HEK293 (cell line): ENCODE data around the gene ARMS2.

Experiments used
- EGR2 ChIP-seq: fragments of 450-650 bp; formaldehyde crosslinking; IDR thresholded peaks from 2 replicates; pipeline ENCODE4 v1.5.1; 2016; ENCODE audit warnings: low read depth, missing biosample characterization, missing genetic modification characterization
- GLIS1 ChIP-seq: fragments of 450-650 bp; formaldehyde crosslinking; IDR thresholded peaks from 2 replicates; pipeline ENCODE4 v1.5.1; 2016; ENCODE audit warnings: missing biosample characterization, missing genetic modification characterization
- GLIS2 ChIP-seq: fragments of 450-650 bp; formaldehyde crosslinking; IDR thresholded peaks from 2 replicates; pipeline ENCODE4 v1.5.1; 2016; ENCODE audit warnings: missing biosample characterization, missing genetic modification characterization
- IKZF3 ChIP-seq: fragments of 450-650 bp; IDR thresholded peaks from 2 replicates; pipeline ENCODE4 v1.5.0; 2018; ENCODE audit warnings: missing biosample characterization, mild to moderate bottlenecking, missing genetic modification characterization, moderate library complexity
- KLF1 ChIP-seq: fragments of 450-650 bp; formaldehyde crosslinking; IDR thresholded peaks from 2 replicates; pipeline ENCODE4 v1.5.1; 2016; ENCODE audit warnings: missing biosample characterization, missing genetic modification characterization
- KLF10 ChIP-seq: fragments of 450-650 bp; IDR thresholded peaks from 2 replicates; pipeline ENCODE4 v1.5.1; 2018; ENCODE audit warnings: missing biosample characterization, mild to moderate bottlenecking, missing genetic modification characterization
- PRDM1 ChIP-seq: fragments of 450-650 bp; formaldehyde crosslinking; IDR thresholded peaks from 2 replicates; pipeline ENCODE4; 2016; ENCODE audit warnings: missing biosample characterization, missing genetic modification characterization
- SCRT2 ChIP-seq: fragments of 450-650 bp; formaldehyde crosslinking; IDR thresholded peaks from 2 replicates; pipeline ENCODE4 v1.5.1; 2016; ENCODE audit warnings: missing biosample characterization, missing genetic modification characterization
- SP2 ChIP-seq: fragments of 450-650 bp; formaldehyde crosslinking; IDR thresholded peaks from 2 replicates; pipeline ENCODE4 v1.5.1; 2016; ENCODE audit warnings: missing biosample characterization, missing genetic modification characterization
- SP3 ChIP-seq: fragments of 450-650 bp; formaldehyde crosslinking; IDR thresholded peaks from 2 replicates; pipeline ENCODE4 v1.5.1; 2016; ENCODE audit warnings: missing biosample characterization, missing genetic modification characterization
- ZBTB17 ChIP-seq: fragments of 450-650 bp; formaldehyde crosslinking; IDR thresholded peaks from 2 replicates; pipeline ENCODE4 v1.5.1; 2016; ENCODE audit warnings: missing biosample characterization, missing genetic modification characterization
- ZBTB20 ChIP-seq: fragments of 450-650 bp; formaldehyde crosslinking; IDR thresholded peaks from 2 replicates; pipeline ENCODE4 v1.5.1; 2016; ENCODE audit warnings: missing biosample characterization, missing genetic modification characterization
- ZBTB21 ChIP-seq: fragments of 450-650 bp; formaldehyde crosslinking; IDR thresholded peaks from 2 replicates; pipeline ENCODE4 v1.5.1; 2017; ENCODE audit warnings: missing biosample characterization, missing genetic modification characterization
- ZEB2 ChIP-seq: fragments of 450-650 bp; formaldehyde crosslinking; IDR thresholded peaks from 2 replicates; pipeline ENCODE4 v1.5.1; 2016; ENCODE audit warnings: missing biosample characterization, missing genetic modification characterization
- ZFP69B ChIP-seq: fragments of 450-650 bp; formaldehyde crosslinking; IDR thresholded peaks from 2 replicates; pipeline ENCODE4 v1.5.1; 2016; ENCODE audit warnings: missing biosample characterization, missing genetic modification characterization
- ZIC2 ChIP-seq: fragments of 450-650 bp; formaldehyde crosslinking; IDR thresholded peaks from 2 replicates; pipeline ENCODE4 v1.5.1; 2016; ENCODE audit warnings: missing biosample characterization, missing genetic modification characterization
- ZNF184 ChIP-seq: fragments of 450-650 bp; IDR thresholded peaks from 2 replicates; pipeline ENCODE4 v1.5.1; 2018; ENCODE audit warnings: missing biosample characterization, mild to moderate bottlenecking, missing genetic modification characterization
- ZNF24 ChIP-seq: fragments of 450-650 bp; formaldehyde crosslinking; IDR thresholded peaks from 2 replicates; pipeline ENCODE4 v1.5.1; 2016; ENCODE audit warnings: missing biosample characterization, missing genetic modification characterization
- ZNF394 ChIP-seq: fragments of 450-650 bp; formaldehyde crosslinking; IDR thresholded peaks from 2 replicates; pipeline ENCODE4 v1.5.1; 2016; ENCODE audit warnings: missing biosample characterization, missing genetic modification characterization, mild to moderate bottlenecking, moderate library complexity, borderline replicate concordance
- ZNF48 ChIP-seq: fragments of 450-650 bp; formaldehyde crosslinking; IDR thresholded peaks from 2 replicates; pipeline ENCODE4 v1.5.1; 2016; ENCODE audit warnings: missing biosample characterization, missing genetic modification characterization
- ZNF561 ChIP-seq: fragments of 450-650 bp; IDR thresholded peaks from 2 replicates; pipeline ENCODE4 v1.5.1; 2018; ENCODE audit warnings: missing biosample characterization, missing genetic modification characterization, borderline replicate concordance
- ZNF664 ChIP-seq: fragments of 450-650 bp; formaldehyde crosslinking; IDR thresholded peaks from 2 replicates; pipeline ENCODE4 v1.5.1; 2016; ENCODE audit warnings: missing biosample characterization, missing genetic modification characterization
- TF ChIP-seq, protein P1 (sequence below): fragments of 450-650 bp; formaldehyde crosslinking; IDR thresholded peaks from 2 replicates; pipeline ENCODE4 v1.5.1; 2017; ENCODE audit warnings: missing biosample characterization, missing genetic modification characterization
- TF ChIP-seq, protein P2 (sequence below): fragments of 450-650 bp; formaldehyde crosslinking; IDR thresholded peaks from 2 replicates; pipeline ENCODE4; 2016; ENCODE audit warnings: missing biosample characterization, missing genetic modification characterization
- TF ChIP-seq, protein P3 (sequence below): fragments of 450-650 bp; formaldehyde crosslinking; IDR thresholded peaks from 2 replicates; pipeline ENCODE4 v1.5.1; 2016; ENCODE audit warnings: missing biosample characterization, missing genetic modification characterization
- TF ChIP-seq, protein P4 (sequence below): fragments of 450-650 bp; formaldehyde crosslinking; IDR thresholded peaks from 2 replicates; pipeline ENCODE4 v1.5.1; 2016; ENCODE audit warnings: missing biosample characterization, missing genetic modification characterization
- TF ChIP-seq, protein P5 (sequence below): fragments of 450-650 bp; formaldehyde crosslinking; conservative IDR thresholded peaks from 2 replicates; pipeline ENCODE4 v1.5.1; 2016; ENCODE audit warnings: low read depth, missing biosample characterization, missing genetic modification characterization

Gene ARMS2

DNA sequence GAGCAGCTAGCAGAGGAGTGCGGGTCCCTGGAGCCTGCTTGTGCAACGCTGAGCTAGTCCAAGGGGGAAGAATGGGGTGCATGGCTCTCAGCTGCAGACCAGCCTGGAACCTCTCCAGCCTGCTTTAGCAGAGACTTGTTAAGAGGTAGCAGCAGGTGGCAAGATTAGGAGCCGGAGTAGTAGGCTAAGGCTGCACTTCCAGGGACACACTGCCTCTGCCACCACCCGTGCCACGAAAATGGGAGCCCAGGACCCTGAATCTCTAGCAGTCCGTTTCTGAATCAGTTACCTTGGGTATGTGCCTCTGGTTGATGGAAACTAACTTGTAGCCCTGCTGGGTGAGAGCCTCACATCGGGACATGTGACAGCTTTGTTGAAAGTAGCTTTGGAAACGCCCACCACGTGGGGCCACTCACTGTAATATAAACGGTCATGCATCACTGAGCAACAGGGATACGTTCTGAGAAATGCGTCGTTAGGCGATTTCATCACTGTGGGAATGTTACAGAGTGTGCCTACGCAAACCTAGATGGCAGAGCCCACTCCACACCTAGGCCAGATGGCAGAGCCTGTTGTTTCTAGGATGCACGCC is 32.8 kb downstream of the ARMS2 start (continued):
- TF ChIP-seq, protein P1, sequence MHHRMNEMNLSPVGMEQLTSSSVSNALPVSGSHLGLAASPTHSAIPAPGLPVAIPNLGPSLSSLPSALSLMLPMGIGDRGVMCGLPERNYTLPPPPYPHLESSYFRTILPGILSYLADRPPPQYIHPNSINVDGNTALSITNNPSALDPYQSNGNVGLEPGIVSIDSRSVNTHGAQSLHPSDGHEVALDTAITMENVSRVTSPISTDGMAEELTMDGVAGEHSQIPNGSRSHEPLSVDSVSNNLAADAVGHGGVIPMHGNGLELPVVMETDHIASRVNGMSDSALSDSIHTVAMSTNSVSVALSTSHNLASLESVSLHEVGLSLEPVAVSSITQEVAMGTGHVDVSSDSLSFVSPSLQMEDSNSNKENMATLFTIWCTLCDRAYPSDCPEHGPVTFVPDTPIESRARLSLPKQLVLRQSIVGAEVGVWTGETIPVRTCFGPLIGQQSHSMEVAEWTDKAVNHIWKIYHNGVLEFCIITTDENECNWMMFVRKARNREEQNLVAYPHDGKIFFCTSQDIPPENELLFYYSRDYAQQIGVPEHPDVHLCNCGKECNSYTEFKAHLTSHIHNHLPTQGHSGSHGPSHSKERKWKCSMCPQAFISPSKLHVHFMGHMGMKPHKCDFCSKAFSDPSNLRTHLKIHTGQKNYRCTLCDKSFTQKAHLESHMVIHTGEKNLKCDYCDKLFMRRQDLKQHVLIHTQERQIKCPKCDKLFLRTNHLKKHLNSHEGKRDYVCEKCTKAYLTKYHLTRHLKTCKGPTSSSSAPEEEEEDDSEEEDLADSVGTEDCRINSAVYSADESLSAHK = no peak
- TF ChIP-seq, protein P2, sequence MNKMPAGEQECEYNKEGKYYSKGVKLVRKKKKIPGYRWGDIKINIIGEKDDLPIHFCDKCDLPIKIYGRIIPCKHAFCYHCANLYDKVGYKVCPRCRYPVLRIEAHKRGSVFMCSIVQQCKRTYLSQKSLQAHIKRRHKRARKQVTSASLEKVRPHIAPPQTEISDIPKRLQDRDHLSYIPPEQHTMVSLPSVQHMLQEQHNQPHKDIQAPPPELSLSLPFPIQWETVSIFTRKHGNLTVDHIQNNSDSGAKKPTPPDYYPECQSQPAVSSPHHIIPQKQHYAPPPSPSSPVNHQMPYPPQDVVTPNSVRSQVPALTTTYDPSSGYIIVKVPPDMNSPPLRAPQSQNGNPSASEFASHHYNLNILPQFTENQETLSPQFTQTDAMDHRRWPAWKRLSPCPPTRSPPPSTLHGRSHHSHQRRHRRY (tag by site-specific recombination) = no peak
- no peak for TF ChIP-seq ZNF664 (tag by site-specific recombination)
- peak; percentile 92 for TF ChIP-seq KLF1 (tag by site-specific recombination)
- TF ChIP-seq ZNF394 (tag by site-specific recombination) = peak; percentile 80; the same call in 1 of the 2 replicates
- TF ChIP-seq, protein P3, sequence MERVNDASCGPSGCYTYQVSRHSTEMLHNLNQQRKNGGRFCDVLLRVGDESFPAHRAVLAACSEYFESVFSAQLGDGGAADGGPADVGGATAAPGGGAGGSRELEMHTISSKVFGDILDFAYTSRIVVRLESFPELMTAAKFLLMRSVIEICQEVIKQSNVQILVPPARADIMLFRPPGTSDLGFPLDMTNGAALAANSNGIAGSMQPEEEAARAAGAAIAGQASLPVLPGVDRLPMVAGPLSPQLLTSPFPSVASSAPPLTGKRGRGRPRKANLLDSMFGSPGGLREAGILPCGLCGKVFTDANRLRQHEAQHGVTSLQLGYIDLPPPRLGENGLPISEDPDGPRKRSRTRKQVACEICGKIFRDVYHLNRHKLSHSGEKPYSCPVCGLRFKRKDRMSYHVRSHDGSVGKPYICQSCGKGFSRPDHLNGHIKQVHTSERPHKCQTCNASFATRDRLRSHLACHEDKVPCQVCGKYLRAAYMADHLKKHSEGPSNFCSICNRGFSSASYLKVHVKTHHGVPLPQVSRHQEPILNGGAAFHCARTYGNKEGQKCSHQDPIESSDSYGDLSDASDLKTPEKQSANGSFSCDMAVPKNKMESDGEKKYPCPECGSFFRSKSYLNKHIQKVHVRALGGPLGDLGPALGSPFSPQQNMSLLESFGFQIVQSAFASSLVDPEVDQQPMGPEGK (tag by site-specific recombination) = peak; percentile 56
- TF ChIP-seq EGR2 (tag by site-specific recombination) = peak; percentile 93
- TF ChIP-seq, protein P4, sequence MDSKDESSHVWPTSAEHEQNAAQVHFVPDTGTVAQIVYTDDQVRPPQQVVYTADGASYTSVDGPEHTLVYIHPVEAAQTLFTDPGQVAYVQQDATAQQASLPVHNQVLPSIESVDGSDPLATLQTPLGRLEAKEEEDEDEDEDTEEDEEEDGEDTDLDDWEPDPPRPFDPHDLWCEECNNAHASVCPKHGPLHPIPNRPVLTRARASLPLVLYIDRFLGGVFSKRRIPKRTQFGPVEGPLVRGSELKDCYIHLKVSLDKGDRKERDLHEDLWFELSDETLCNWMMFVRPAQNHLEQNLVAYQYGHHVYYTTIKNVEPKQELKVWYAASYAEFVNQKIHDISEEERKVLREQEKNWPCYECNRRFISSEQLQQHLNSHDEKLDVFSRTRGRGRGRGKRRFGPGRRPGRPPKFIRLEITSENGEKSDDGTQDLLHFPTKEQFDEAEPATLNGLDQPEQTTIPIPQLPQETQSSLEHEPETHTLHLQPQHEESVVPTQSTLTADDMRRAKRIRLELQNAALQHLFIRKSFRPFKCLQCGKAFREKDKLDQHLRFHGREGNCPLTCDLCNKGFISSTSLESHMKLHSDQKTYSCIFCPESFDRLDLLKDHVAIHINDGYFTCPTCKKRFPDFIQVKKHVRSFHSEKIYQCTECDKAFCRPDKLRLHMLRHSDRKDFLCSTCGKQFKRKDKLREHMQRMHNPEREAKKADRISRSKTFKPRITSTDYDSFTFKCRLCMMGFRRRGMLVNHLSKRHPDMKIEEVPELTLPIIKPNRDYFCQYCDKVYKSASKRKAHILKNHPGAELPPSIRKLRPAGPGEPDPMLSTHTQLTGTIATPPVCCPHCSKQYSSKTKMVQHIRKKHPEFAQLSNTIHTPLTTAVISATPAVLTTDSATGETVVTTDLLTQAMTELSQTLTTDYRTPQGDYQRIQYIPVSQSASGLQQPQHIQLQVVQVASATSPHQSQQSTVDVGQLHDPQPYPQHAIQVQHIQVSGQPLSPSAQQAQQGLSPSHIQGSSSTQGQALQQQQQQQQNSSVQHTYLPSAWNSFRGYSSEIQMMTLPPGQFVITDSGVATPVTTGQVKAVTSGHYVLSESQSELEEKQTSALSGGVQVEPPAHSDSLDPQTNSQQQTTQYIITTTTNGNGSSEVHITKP = peak; percentile 87
- TF ChIP-seq ZNF184 = peak; percentile 38; the same call in 1 of the 2 replicates
- no peak for TF ChIP-seq ZNF48 (tag by site-specific recombination)
- TF ChIP-seq ZBTB17 = peak; percentile 90
- peak; percentile 36; the same call in 1 of the 2 replicates for TF ChIP-seq PRDM1 (tag by site-specific recombination)
- TF ChIP-seq, protein P5, sequence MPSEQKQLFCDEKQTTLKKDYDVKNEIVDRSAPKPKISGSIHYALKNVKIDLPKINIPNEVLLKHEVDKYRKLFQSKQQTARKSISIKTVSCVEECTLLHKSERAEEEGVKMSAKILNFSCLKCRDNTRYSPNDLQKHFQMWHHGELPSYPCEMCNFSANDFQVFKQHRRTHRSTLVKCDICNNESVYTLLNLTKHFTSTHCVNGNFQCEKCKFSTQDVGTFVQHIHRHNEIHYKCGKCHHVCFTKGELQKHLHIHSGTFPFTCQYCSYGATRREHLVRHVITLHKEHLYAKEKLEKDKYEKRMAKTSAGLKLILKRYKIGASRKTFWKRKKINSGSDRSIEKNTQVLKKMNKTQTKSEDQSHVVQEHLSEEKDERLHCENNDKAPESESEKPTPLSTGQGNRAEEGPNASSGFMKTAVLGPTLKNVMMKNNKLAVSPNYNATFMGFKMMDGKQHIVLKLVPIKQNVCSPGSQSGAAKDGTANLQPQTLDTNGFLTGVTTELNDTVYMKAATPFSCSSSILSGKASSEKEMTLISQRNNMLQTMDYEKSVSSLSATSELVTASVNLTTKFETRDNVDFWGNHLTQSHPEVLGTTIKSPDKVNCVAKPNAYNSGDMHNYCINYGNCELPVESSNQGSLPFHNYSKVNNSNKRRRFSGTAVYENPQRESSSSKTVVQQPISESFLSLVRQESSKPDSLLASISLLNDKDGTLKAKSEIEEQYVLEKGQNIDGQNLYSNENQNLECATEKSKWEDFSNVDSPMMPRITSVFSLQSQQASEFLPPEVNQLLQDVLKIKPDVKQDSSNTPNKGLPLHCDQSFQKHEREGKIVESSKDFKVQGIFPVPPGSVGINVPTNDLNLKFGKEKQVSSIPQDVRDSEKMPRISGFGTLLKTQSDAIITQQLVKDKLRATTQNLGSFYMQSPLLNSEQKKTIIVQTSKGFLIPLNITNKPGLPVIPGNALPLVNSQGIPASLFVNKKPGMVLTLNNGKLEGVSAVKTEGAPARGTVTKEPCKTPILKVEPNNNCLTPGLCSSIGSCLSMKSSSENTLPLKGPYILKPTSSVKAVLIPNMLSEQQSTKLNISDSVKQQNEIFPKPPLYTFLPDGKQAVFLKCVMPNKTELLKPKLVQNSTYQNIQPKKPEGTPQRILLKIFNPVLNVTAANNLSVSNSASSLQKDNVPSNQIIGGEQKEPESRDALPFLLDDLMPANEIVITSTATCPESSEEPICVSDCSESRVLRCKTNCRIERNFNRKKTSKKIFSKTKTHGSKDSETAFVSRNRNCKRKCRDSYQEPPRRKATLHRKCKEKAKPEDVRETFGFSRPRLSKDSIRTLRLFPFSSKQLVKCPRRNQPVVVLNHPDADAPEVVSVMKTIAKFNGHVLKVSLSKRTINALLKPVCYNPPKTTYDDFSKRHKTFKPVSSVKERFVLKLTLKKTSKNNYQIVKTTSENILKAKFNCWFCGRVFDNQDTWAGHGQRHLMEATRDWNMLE (tag by site-specific recombination) = no peak
- TF ChIP-seq ZBTB20 = peak; percentile 95
- TF ChIP-seq SP3 (tag by site-specific recombination) = peak; percentile 39
- peak; percentile 94 for TF ChIP-seq SCRT2 (tag by site-specific recombination)
- TF ChIP-seq IKZF3 = peak; percentile 86
- peak; percentile 65 for TF ChIP-seq ZEB2 (tag by site-specific recombination)
- peak; percentile 41 for TF ChIP-seq SP2 (tag by site-specific recombination)
- peak; percentile 61 for TF ChIP-seq KLF10
- TF ChIP-seq ZIC2 = no peak; the same call in 1 of the 2 replicates
- peak; percentile 59 for TF ChIP-seq GLIS2 (tag by site-specific recombination)
- TF ChIP-seq ZNF24 (tag by site-specific recombination) = peak; percentile 62; the same call in 1 of the 2 replicates
- peak; percentile 95 for TF ChIP-seq ZFP69B (tag by site-specific recombination)
- peak; percentile 78 for TF ChIP-seq ZBTB21
- peak; percentile 81 for TF ChIP-seq GLIS1 (tag by site-specific recombination)
- TF ChIP-seq ZNF561 = peak; percentile 51; the same call in 1 of the 2 replicates
